Measurements from ENCODE around the gene RGPD6.
"Not testable (repeated sequence)": the region's sequence is repeated elsewhere in the genome, so short reads cannot be mapped to it uniquely, and the experiment has no call there.

- TF ChIP-seq CTCF (conservative IDR thresholded peaks at IDR 0.05; ENCODE audit: low read depth, low read length); MXI1 (IDR thresholded peaks at IDR 0.05; ENCODE audit: borderline replicate concordance, low read depth, low read length); RFX5 (IDR thresholded peaks at IDR 0.05; ENCODE audit: low read depth, low read length); FOS (IDR thresholded peaks at IDR 0.05; ENCODE audit: low read depth, low read length): not testable (repeated sequence)
Observed at GRCh38 chr2:110474898-110475297, 102.1 kb downstream of the RGPD6 start.

Data from IMR-90 (cell line).